DMS53 treated with DMSO at 0.1 percent for 48 hours (cell line): ENCODE data around the gene RNASE8.
A peak's percentile ranks its signal among the peaks of the same experiment; 100 is the strongest.

Experiments used
- DNase-seq: peaks from one replicate; lab custom pipeline; 2025; ENCODE audit not compliant: unreplicated experiment; lab: John Stamatoyannopoulos, UW

The RNASE8 gene

GRCh38 chr14:21103710-21104447 lies 46.3 kb downstream of the RNASE8 start:
- peak; percentile 47 for DNase-seq

DNA sequence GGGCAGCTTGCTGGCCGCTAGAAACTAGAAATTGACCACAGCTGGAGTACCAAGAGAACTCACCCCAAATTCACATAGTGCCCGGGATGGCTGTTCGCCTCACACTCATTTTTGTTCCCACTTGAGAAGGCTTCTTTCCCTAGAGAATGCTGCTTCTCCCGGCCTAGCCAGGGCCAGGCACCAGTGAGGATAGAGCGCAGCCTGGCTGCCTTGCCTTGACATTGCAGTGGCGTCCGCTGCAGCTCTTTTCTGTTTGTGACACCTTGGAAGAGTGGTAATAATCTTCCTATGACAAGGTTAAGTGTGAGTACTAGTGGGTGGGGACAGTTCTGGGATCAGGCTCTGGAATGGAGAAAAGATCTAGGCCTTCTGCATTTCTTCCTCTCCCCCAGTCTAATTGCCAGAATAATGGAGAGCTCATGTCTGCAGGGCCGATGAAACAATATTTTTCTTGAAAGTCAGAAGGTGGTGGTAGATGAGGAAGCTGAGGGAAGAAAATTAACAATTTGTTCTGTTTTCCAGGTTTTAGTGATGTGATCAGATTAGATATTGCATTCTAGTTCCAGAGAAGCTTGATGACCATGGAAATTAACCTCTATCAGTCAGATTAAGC lies 46.9 kb downstream of the RNASE8 start:
- peak; percentile 32 for DNase-seq

GRCh38 chr14:21105095-21105494 lies 47.5 kb downstream of the RNASE8 start:
- DNase-seq = no peak

GRCh38 chr14:21106176-21106497 lies 48.5 kb downstream of the RNASE8 start:
- DNase-seq = no peak

DNA sequence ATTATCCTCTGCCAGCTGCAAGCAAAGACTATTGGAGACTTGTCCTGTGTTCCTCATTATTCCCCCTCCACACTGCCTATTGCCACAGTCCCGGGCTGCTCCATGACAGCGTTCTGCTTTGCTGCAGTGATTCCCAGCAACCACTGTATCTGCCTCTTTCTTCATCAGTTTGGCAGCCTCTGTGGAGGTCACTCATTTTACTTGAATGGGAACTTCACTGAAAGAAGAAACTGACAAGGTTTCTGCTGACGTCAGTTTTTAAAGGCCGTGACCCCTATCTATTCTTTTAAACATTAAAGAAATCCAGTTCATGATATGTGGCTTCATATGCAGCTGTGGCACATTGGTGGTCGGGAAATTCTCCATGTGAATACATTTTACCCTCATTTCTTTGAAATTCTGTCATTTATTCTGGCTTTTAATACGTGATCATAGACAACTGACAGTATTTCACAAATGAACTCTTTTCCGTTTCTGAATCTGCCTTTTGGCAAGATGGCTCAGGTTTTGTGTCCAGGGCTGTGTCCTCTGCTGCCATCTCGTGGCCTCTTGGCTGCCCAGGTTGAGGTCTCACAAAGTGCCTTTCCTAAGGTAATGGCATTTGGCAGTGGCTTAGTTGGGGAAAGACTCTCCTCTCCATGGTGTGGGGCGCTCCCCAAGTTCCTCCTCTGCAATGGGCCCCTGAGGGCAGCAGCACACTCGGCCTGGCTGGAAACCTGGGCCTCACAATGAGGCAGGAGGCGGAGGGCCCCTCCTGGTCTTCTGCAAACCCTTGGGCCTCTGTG lies 49.1 kb downstream of the RNASE8 start:
- peak; percentile 13 for DNase-seq

DNA sequence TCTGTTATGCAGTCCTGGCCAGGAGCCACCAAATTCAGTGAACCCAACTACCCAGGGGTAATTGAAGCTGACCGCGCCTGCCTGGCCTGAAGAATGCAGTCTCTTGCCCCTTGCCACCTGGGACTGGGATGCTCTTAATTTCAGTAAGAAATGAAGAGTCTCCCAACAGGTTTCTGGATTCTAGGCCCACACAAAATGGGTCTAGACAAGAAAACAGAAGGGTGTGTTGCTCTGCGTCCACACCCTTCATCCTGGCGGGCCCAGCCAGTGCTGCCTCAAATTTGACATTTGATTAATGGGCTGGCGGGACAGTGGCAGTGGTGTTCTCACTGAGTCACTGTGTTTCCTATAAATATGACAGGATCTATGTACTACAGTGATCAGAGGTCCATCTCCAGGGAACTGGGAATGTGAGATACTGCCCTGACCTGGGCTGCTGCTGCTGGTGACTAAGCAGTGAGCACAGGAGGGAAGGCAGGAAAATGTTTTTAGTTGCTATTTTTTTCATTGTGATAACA lies 49.7 kb downstream of the RNASE8 start:
- no peak for DNase-seq
